CD4-positive, CD25-positive, alpha-beta regulatory T cell (primary cell): Measurements from ENCODE around the gene LTB4R. TPM values are rescaled to one million over a fixed set of nuclear protein-coding genes. Genes with fewer than 3 reads are reported as not detected.
A peak's percentile ranks its signal among the peaks of the same experiment; 100 is the strongest.

ENCODE experiments used
- ATAC-seq, 2 donors: fragments of 150-1000 bp; cut with Tn5 transposase; one replicate each; pipeline ENCODE4 v1.10.0; 2021; ENCODE audit warnings: low read depth in 2 of 2, moderate number of reproducible peaks in 2 of 2, moderate library complexity in 1 of 2
- DNase-seq, 3 donors: peaks; one replicate each; pipeline versions ENCODE4 v3.0.0 to v3.0.0-alpha.2; 2012 to 2022; ENCODE audit warnings: mixed read lengths in 1 of 3
- H3K27ac ChIP-seq: one replicate; pipeline ENCODE4 v1.7.0; 2013; ENCODE audit warnings: mild to moderate bottlenecking, low read length; ENCODE audit not compliant: insufficient read depth, poor library complexity, severe bottlenecking
- H3K27me3 ChIP-seq: one replicate; pipeline ENCODE4 v1.7.0; 2013; ENCODE audit warnings: low read length; ENCODE audit not compliant: control insufficient read depth, insufficient read depth
- H3K36me3 ChIP-seq: one replicate; pipeline ENCODE4 v1.7.0; 2013; ENCODE audit warnings: mild to moderate bottlenecking, low read length, moderate library complexity; ENCODE audit not compliant: control insufficient read depth, insufficient read depth
- H3K4me1 ChIP-seq: 2 replicates; pipeline ENCODE4 v1.7.0; 2013; ENCODE audit warnings: mild to moderate bottlenecking, low read length; ENCODE audit not compliant: insufficient read depth, control insufficient read depth, poor library complexity, severe bottlenecking
- H3K4me3 ChIP-seq: one replicate; pipeline ENCODE4 v1.7.0; 2013; ENCODE audit warnings: low read depth, mild to moderate bottlenecking, low read length, moderate library complexity
- H3K9me3 ChIP-seq, 2 experiments: 1 replicate in 1 of 2; 2 replicates in 1 of 2; pipeline ENCODE4 v1.7.0; 2013; ENCODE audit warnings: low read length in 2 of 2, mild to moderate bottlenecking in 1 of 2, moderate library complexity in 1 of 2; ENCODE audit not compliant: control insufficient read depth in 2 of 2
- H3K27ac Mint-ChIP-seq, 3 donors: one replicate each; pipeline ENCODE4 v1.8.0; 2020 to 2022; ENCODE audit warnings: mild to moderate bottlenecking in 3 of 3, mixed read lengths in 3 of 3, moderate library complexity in 2 of 3
- H3K27me3 Mint-ChIP-seq: one replicate; pipeline ENCODE4 v1.8.0; 2022; ENCODE audit warnings: mild to moderate bottlenecking, mixed read lengths
- H3K36me3 Mint-ChIP-seq: one replicate; pipeline ENCODE4 v1.8.0; 2020; ENCODE audit warnings: mixed read lengths
- H3K4me1 Mint-ChIP-seq, 4 donors: one replicate each; pipeline ENCODE4 v1.8.0; 2020 to 2022; ENCODE audit warnings: mixed read lengths in 4 of 4, mild to moderate bottlenecking in 1 of 4
- H3K4me3 Mint-ChIP-seq, 4 donors: one replicate each; pipeline ENCODE4 v1.8.0; 2020 to 2022; ENCODE audit warnings: mild to moderate bottlenecking in 4 of 4, mixed read lengths in 4 of 4, moderate library complexity in 3 of 4
- H3K9me3 Mint-ChIP-seq, 7 donors: one replicate each; pipeline ENCODE4 v1.8.0; 2020 to 2022; ENCODE audit warnings: mixed read lengths in 7 of 7, mild to moderate bottlenecking in 3 of 7, moderate library complexity in 2 of 7
- polyA plus RNA-seq, 4 donors: library from polyadenylated mRNA; unstranded; fragments of 300-500 nt; fragmentation: Illumina TruSeq; gene quantifications; one replicate each; pipeline ENCODE4 v1.2.3, GENCODE V29; 2021
- total RNA-seq: library from RNA; stranded (reverse); gene quantifications from one replicate; pipeline ENCODE4 v1.2.3, GENCODE V29; 2022

LTB4R gene
- total and polyA plus RNA-seq, 5 donors from 2014 or later = 3.5 to 17.5 (median 6.5) TPM

DNA sequence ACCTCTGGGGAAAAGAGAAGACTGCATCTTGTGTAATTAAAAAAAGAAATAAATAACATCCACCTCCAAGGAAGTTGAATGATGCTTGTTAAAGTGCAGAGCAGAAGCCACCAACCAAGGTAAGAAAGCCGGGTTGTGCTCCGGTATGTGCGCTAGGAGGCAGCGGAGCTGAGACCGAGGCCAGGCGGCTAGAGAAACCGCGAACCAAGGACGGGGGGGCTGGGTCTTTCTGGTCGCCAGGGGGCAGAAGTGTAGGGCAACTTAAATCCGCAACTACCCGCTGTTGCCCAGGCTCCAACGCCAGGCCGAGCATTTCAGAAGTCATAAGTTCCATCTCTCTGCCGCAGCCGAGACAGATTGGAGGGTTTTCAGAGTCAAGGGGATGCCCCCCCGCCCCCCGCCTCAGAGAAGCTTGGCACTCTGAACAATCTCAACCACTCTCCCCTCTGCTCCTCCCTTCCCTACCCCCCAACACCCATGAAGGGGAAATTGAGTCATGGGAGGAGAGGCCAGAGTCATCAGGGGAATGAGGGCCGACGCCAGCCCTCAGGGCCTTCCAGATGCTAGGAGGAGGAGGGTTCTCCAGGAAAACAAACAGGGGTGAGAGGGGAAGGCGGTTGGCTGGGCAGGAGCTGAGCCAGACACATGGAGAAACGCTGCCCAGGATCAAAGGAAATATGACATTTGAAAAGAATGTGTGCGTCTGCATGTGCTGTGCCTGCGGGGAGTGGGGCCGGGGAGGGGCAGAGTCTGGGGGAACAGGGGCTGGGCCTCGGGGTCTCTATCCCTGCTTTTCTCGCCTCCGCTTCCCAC is 54.5 kb downstream of the LTB4R start:
- Histone ChIP-seq H3K4me1 (peaks cover 37% of the 10 kb centered on the region), H3K4me3 (no peak overlapping the region), H3K27ac (no peak overlapping the region), H3K9me3 (no peaks in the 10 kb centered on the region), H3K36me3 (no peaks in the 10 kb centered on the region), H3K27me3 (peaks cover 28% of the 10 kb centered on the region)
- Mint-ChIP-seq H3K9me3 (no peaks in the 10 kb centered on the region), H3K4me1 (peaks cover 0 to 30% (median 16%) of the 10 kb centered on the region in 4 donors), H3K27me3 (peaks cover 68% of the 10 kb centered on the region), H3K27ac (no peak overlapping the region), H3K4me3 (peak overlapping the region; percentile 15 to 85 (median 75)), H3K36me3 (no peaks in the 10 kb centered on the region)
- ATAC-seq (peak; percentile 65 to 79), DNase-seq (peak; percentile 27 to 87 (median 48))

DNA sequence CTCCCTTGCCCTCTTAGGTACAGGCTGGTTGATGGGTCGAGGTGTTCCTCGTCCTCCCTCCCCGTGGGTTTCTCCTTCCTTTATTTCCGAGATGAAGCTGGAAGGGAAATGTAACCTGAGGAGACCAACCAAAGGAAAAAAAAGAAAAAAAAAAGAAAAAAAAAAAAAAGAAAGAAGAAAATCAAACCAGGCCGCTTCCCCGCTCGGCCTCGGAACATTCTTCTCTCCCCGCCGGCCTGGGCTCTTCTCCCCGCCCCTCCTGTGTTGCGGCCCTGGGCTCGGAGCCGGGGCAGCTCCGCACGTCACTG is 55.1 kb downstream of the LTB4R start:
- no peak overlapping the region for H3K27ac Mint-ChIP-seq
- H3K27me3 Mint-ChIP-seq = peaks cover 70% of the 10 kb centered on the region
- H3K36me3 Mint-ChIP-seq = no peaks in the 10 kb centered on the region
- peaks cover 0 to 30% (median 16%) of the 10 kb centered on the region in 4 donors for H3K4me1 Mint-ChIP-seq
- H3K27ac ChIP-seq = no peak overlapping the region
- ATAC-seq = no peak
- H3K36me3 ChIP-seq = no peaks in the 10 kb centered on the region
- H3K9me3 Mint-ChIP-seq = no peaks in the 10 kb centered on the region
- H3K27me3 ChIP-seq = peaks cover 31% of the 10 kb centered on the region
- H3K4me3 ChIP-seq = no peak overlapping the region
- no peak for DNase-seq
- peaks cover 37% of the 10 kb centered on the region for H3K4me1 ChIP-seq
- no peaks in the 10 kb centered on the region for H3K9me3 ChIP-seq
- H3K4me3 Mint-ChIP-seq = peak overlapping the region in 1 of 4 donors; percentile 71

DNA sequence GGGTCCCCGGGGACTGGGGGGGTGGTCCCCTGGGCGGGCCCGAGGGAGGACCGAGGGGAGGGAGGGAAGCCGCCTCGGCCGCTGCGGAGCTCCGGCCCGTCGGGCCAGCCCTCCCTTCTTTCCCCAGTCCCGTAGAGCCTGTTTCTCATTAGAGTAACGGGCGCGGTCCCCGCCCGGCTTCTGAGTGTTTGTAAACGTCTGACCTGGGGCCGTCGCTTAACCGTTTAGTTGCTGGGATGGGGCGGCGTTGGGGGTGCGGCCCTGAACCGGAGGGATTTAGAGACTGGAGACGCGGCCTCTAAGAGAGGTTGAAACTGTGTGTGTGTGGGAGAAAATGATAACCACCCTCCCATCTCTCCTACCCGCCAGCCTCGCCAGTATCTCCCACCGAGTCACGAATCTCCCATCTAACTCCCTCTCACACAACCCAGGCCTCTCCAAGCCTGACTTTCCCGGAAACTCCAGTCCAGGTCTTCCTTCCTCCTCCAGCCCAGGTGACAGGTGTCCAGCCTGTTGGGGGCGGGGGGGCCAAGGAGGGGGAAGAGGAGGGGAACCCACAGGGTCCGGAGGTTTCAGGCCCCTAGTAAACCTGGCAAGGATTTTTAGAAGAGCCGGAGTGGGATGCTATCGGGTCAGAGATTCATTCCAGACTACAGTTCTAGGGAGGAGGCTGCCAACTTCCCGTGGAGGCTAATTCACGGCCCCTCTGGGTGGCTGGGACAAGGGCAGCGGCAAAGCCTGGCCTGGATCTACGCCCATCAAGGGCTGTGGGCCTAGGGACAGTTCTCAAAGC is 55.6 kb downstream of the LTB4R start:
- Histone ChIP-seq H3K4me1 (peaks cover 37% of the 10 kb centered on the region), H3K9me3 (no peaks in the 10 kb centered on the region), H3K4me3 (no peak overlapping the region), H3K27me3 (peaks cover 30% of the 10 kb centered on the region), H3K36me3 (no peaks in the 10 kb centered on the region), H3K27ac (no peak overlapping the region)
- Mint-ChIP-seq H3K4me1 (peaks cover 0 to 30% (median 16%) of the 10 kb centered on the region in 4 donors), H3K4me3 (peak overlapping the region; percentile 5 to 82 (median 54)), H3K9me3 (no peaks in the 10 kb centered on the region), H3K36me3 (no peaks in the 10 kb centered on the region), H3K27me3 (peaks cover 69% of the 10 kb centered on the region), H3K27ac (no peak overlapping the region)
- ATAC-seq = peak in 1 of 2 donors; percentile 20
- peak in 2 of 3 donors; percentile 24 to 25 for DNase-seq

Other genes with a start within 250 kb of the LTB4R start
Only the 30 nearest of the 33 such genes appear.
- gene DCAF11, start 196.7 kb upstream of the LTB4R start, total RNA-seq = 97.8 TPM
- gene DCAF11, start 196.7 kb upstream of the LTB4R start, polyA plus RNA-seq = 10 to 100 TPM; 73.4 to 95.7 (median 82.3) TPM
- gene NRL, start 196.6 kb upstream of the LTB4R start, total RNA-seq = 2.8 TPM
- 1 to 10 TPM; 1.9 to 2.9 (median 2.1) TPM for gene NRL, start 196.6 kb upstream of the LTB4R start, polyA plus RNA-seq
- 1.1 TPM for gene FITM1, start 180.8 kb upstream of the LTB4R start, total RNA-seq
- gene FITM1, start 180.8 kb upstream of the LTB4R start, polyA plus RNA-seq = under 1 TPM in 3 of 4 donors, not detected in 1; 0.20 to 0.42 (median 0.24) TPM
- gene PSME1, start 175.3 kb upstream of the LTB4R start, total RNA-seq = 294 TPM
- 1,000 to 10,000 TPM in 1 of 4 donors, 100 to 1,000 TPM in 3; 698 to 1,230 (median 866) TPM for gene PSME1, start 175.3 kb upstream of the LTB4R start, polyA plus RNA-seq
- 11.7 TPM for gene EMC9, start 169.9 kb upstream of the LTB4R start, total RNA-seq
- gene EMC9, start 169.9 kb upstream of the LTB4R start, polyA plus RNA-seq = 10 to 100 TPM; 10.7 to 22.5 (median 13.4) TPM
- gene PSME2, start 164.9 kb upstream of the LTB4R start, total RNA-seq = 167 TPM
- 100 to 1,000 TPM; 346 to 603 (median 466) TPM for gene PSME2, start 164.9 kb upstream of the LTB4R start, polyA plus RNA-seq
- 82.4 TPM for gene RNF31, start 164.0 kb upstream of the LTB4R start, total RNA-seq
- 10 to 100 TPM; 35.9 to 55.9 (median 41.1) TPM for gene RNF31, start 164.0 kb upstream of the LTB4R start, polyA plus RNA-seq
- gene IRF9, start 150.2 kb upstream of the LTB4R start, total RNA-seq = 369 TPM
- 100 to 1,000 TPM; 105 to 157 (median 119) TPM for gene IRF9, start 150.2 kb upstream of the LTB4R start, polyA plus RNA-seq
- 145 TPM for gene REC8, start 139.4 kb upstream of the LTB4R start, total RNA-seq
- 10 to 100 TPM in 3 of 4 donors, 1 to 10 TPM in 1; 9.7 to 16.1 (median 12.0) TPM for gene REC8, start 139.4 kb upstream of the LTB4R start, polyA plus RNA-seq
- gene IPO4, start 122.7 kb upstream of the LTB4R start, total RNA-seq = 33.7 TPM
- 10 to 100 TPM; 13.0 to 14.8 (median 14.1) TPM for gene IPO4, start 122.7 kb upstream of the LTB4R start, polyA plus RNA-seq
- 20.0 TPM for gene TM9SF1, start 116.1 kb upstream of the LTB4R start, total RNA-seq
- 10 to 100 TPM; 36.8 to 42.3 (median 40.0) TPM for gene TM9SF1, start 116.1 kb upstream of the LTB4R start, polyA plus RNA-seq
- gene TSSK4, start 105.8 kb upstream of the LTB4R start, total RNA-seq = 0.44 TPM
- 1 to 10 TPM in 3 of 4 donors, under 1 TPM in 1; 0.86 to 1.5 (median 1.2) TPM for gene TSSK4, start 105.8 kb upstream of the LTB4R start, polyA plus RNA-seq
- 108 TPM for gene CHMP4A, start 98.0 kb upstream of the LTB4R start, total RNA-seq
- 100 to 1,000 TPM; 122 to 154 (median 142) TPM for gene CHMP4A, start 98.0 kb upstream of the LTB4R start, polyA plus RNA-seq
- 6.0 TPM for gene MDP1, start 95.4 kb upstream of the LTB4R start, total RNA-seq
- gene MDP1, start 95.4 kb upstream of the LTB4R start, polyA plus RNA-seq = 10 to 100 TPM; 29.0 to 52.6 (median 35.6) TPM
- gene NEDD8, start 79.1 kb upstream of the LTB4R start, total RNA-seq = 89.1 TPM
- 100 to 1,000 TPM; 334 to 440 (median 349) TPM for gene NEDD8, start 79.1 kb upstream of the LTB4R start, polyA plus RNA-seq
- gene GMPR2, start 78.6 kb upstream of the LTB4R start, total RNA-seq = 49.0 TPM
- 100 to 1,000 TPM in 3 of 4 donors, 10 to 100 TPM in 1; 95.5 to 117 (median 112) TPM for gene GMPR2, start 78.6 kb upstream of the LTB4R start, polyA plus RNA-seq
- gene TINF2, start 68.9 kb upstream of the LTB4R start, total RNA-seq = 169 TPM
- gene TINF2, start 68.9 kb upstream of the LTB4R start, polyA plus RNA-seq = 100 to 1,000 TPM; 216 to 242 (median 223) TPM
- gene TGM1, start 48.3 kb upstream of the LTB4R start, total RNA-seq = 4.0 TPM
- gene TGM1, start 48.3 kb upstream of the LTB4R start, polyA plus RNA-seq = not detected
- 78.6 TPM for gene RABGGTA, start 39.9 kb upstream of the LTB4R start, total RNA-seq
- 10 to 100 TPM; 25.1 to 40.4 (median 30.3) TPM for gene RABGGTA, start 39.9 kb upstream of the LTB4R start, polyA plus RNA-seq
- gene DHRS1, start 11.7 kb upstream of the LTB4R start, total RNA-seq = 41.2 TPM
- gene DHRS1, start 11.7 kb upstream of the LTB4R start, polyA plus RNA-seq = 10 to 100 TPM; 21.7 to 48.5 (median 31.9) TPM
- gene NOP9, start 11.7 kb upstream of the LTB4R start, total RNA-seq = 30.0 TPM
- 1 to 10 TPM; 1.3 to 2.5 (median 1.8) TPM for gene NOP9, start 11.7 kb upstream of the LTB4R start, polyA plus RNA-seq
- 13.2 TPM for gene CIDEB, start 3.5 kb upstream of the LTB4R start, total RNA-seq
- gene CIDEB, start 3.5 kb upstream of the LTB4R start, polyA plus RNA-seq = 10 to 100 TPM in 2 of 4 donors, 1 to 10 TPM in 2; 8.9 to 13.6 (median 9.7) TPM
- 18.1 TPM for gene LTB4R2, start 1.4 kb upstream of the LTB4R start, total RNA-seq
- gene LTB4R2, start 1.4 kb upstream of the LTB4R start, polyA plus RNA-seq = 1 to 10 TPM in 3 of 4 donors, under 1 TPM in 1; 1.00 to 2.2 (median 1.7) TPM
- 10.7 TPM for gene ADCY4, start 23.6 kb downstream of the LTB4R start, total RNA-seq
- under 1 TPM in 2 of 4 donors, not detected in 2; 0.32 to 0.39 TPM for gene ADCY4, start 23.6 kb downstream of the LTB4R start, polyA plus RNA-seq
- gene RIPK3, start 28.5 kb downstream of the LTB4R start, total RNA-seq = 41.2 TPM
- gene RIPK3, start 28.5 kb downstream of the LTB4R start, polyA plus RNA-seq = 10 to 100 TPM; 14.9 to 24.6 (median 19.4) TPM
- not detected for gene NFATC4, start 56.7 kb downstream of the LTB4R start, total RNA-seq
- not detected for gene NFATC4, start 56.7 kb downstream of the LTB4R start, polyA plus RNA-seq
- 0.22 TPM for gene NYNRIN, start 87.5 kb downstream of the LTB4R start, total RNA-seq
- under 1 TPM in 1 of 4 donors, not detected in 3; 0.02 TPM for gene NYNRIN, start 87.5 kb downstream of the LTB4R start, polyA plus RNA-seq
- gene CBLN3, start 118.2 kb downstream of the LTB4R start, total RNA-seq = 3.2 TPM
- under 1 TPM; 0.10 to 0.32 (median 0.11) TPM for gene CBLN3, start 118.2 kb downstream of the LTB4R start, polyA plus RNA-seq
- gene KHNYN, start 118.5 kb downstream of the LTB4R start, total RNA-seq = 139 TPM
- 10 to 100 TPM; 12.4 to 16.5 (median 15.0) TPM for gene KHNYN, start 118.5 kb downstream of the LTB4R start, polyA plus RNA-seq
- 79.9 TPM for gene SDR39U1, start 131.3 kb downstream of the LTB4R start, total RNA-seq
- 10 to 100 TPM; 46.1 to 63.1 (median 60.5) TPM for gene SDR39U1, start 131.3 kb downstream of the LTB4R start, polyA plus RNA-seq